IPS-15b (cell line): ENCODE data around the gene SCYGR6.
"Not testable (repeated sequence)": the region's sequence is repeated elsewhere in the genome, so short reads cannot be mapped to it uniquely, and the experiment has no call there.

Experiments used
- H3K27me3 ChIP-seq: one replicate; pipeline ENCODE4 v1.6.1; 2013; ENCODE audit warnings: low read length; ENCODE audit not compliant: control insufficient read depth, insufficient read depth
- H3K36me3 ChIP-seq: one replicate; pipeline ENCODE4 v1.6.1; 2013; ENCODE audit warnings: low read length; ENCODE audit not compliant: control insufficient read depth, insufficient read depth
- H3K4me1 ChIP-seq: one replicate; pipeline ENCODE4 v1.6.1; 2013; ENCODE audit warnings: mild to moderate bottlenecking, low read length; ENCODE audit not compliant: control insufficient read depth, insufficient read depth
- H3K4me3 ChIP-seq: one replicate; pipeline ENCODE4 v1.5.1; 2013; ENCODE audit warnings: low read depth, low read length
- H3K9ac ChIP-seq: one replicate; pipeline ENCODE4 v1.6.1; 2013; ENCODE audit warnings: low read depth, mild to moderate bottlenecking, low read length
- H3K9me3 ChIP-seq: one replicate; pipeline ENCODE4 v1.6.1; 2013; ENCODE audit warnings: mild to moderate bottlenecking, low read length; ENCODE audit not compliant: control insufficient read depth, insufficient read depth

SCYGR6 gene, protein sequence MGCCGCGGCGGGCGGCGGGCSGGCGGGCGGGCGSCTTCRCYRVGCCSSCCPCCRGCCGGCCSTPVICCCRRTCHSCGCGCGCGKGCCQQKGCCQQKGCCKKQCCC

DNA sequence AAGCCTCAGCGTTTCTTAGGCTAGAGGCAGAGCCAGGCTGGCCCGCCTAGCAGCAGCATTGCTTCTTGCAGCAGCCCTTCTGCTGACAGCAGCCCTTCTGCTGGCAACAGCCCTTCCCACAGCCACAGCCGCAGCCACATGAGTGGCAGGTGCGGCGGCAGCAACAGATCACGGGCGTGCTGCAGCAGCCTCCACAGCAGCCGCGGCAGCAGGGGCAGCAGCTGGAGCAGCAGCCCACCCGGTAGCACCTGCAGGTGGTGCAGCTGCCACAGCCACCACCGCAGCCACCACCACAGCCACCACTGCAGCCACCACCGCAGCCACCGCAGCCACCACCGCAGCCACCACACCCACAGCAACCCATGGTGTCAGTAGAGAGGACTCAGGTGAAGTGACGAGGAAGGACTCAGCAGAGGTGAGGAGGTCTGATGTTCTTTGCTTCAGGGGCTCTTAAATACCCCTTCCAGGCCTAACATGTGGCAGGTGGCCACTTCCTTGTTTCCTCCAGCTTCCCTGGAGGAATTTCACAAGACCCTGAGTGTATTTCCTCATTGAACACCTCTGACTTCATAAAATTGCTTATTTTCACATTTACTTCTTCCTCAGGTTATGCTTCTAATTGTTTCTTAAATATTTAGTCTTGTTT is at the start of gene SCYGR6:
SCYGR6 (minus strand) TSS at position 364 of the 646 bp plus-strand sequence; CDS start at position 364, 0 bp downstream.
- no peaks in the 10 kb centered on the region for H3K36me3 ChIP-seq
- H3K4me1 ChIP-seq: no peaks in the 10 kb centered on the region
- H3K9ac ChIP-seq: no peak within 1 kb of the TSS
- H3K9me3 ChIP-seq: no peaks in the 10 kb centered on the region
- no peak within 1 kb of the TSS for H3K4me3 ChIP-seq
- no peaks in the 10 kb centered on the region for H3K27me3 ChIP-seq

DNA sequence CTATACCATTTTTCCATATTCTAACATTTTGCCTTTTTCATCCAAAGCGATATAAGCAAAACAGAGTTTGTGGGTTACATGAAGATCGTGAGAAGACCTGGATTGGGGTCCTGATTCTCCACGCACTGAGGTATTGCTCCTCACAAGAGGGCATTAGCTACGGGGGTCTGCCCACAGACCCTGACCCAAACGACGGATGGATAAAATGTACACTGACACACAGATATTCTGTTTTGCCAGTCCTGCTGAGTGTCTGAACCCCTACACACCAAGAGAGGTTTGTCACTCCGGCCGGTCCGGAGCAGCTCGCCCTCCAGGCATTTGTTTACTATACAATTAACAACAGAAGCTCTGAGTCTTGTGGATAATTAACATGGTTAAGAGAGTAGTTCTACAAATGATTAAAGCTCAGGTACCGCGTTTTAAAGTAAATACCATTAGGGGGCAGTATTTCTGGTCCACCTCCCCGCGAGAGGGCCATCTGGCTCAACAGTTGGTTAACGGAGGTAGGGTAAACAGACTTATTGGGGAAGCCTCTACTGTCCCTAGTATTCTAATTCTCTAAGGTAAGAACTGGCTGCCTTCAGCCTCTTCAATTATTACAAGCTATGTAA is 49.6 kb upstream of the SCYGR6 start:
- H3K27me3 ChIP-seq: no peaks in the 10 kb centered on the region
- peaks cover 10% of the 10 kb centered on the region for H3K4me1 ChIP-seq
- no peaks in the 10 kb centered on the region for H3K9me3 ChIP-seq
- no peaks in the 10 kb centered on the region for H3K36me3 ChIP-seq
- H3K4me3 ChIP-seq: no peak overlapping the region
- H3K9ac ChIP-seq: no peak overlapping the region

DNA sequence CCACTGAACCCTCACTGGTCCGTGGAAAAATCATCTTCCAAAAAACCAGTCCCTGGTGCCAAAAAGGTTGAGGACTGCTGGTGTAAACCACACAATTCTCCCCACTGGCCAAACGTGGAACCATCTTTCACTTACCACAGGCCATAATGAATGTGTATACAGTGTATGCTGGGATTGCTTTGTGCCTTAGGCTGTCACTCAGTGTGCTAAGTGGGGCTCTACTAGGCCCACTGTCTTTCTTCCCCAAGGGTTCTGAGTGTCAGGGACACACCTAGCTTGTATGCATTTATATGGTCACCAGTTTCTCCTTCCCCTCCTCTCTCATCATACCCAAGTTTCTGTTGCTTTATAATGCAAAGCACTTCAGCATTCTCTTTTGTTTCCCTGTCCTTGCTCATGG is 48.4 kb upstream of the SCYGR6 start:
- H3K4me3 ChIP-seq: no peak overlapping the region
- no peak overlapping the region for H3K9ac ChIP-seq
- peaks cover 10% of the 10 kb centered on the region for H3K4me1 ChIP-seq
- no peaks in the 10 kb centered on the region for H3K27me3 ChIP-seq
- H3K36me3 ChIP-seq: no peaks in the 10 kb centered on the region
- no peaks in the 10 kb centered on the region for H3K9me3 ChIP-seq

DNA sequence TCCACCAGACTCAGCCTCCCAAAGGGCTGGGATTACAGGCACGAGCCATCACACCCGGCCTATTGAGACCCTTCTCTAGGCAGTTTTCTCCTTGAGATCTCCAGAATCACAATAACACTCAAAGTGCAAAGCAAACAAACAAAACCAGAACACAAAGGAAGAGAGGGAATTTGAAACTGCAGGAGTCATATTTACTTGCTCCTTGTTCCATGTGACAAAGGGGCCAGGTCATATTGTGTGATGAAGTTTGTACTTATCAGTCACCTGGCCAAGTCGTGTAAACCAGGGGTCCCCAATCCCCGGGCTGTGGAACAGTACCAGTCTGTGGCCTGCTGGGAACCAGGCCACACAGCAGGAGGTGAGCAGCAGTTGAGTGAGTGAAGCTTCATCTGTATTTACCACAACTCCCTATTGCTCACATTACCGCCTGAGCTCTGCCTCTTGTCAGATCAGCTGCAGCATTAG is 47.7 kb upstream of the SCYGR6 start:
- Histone ChIP-seq H3K27me3 (no peaks in the 10 kb centered on the region), H3K9ac (no peak overlapping the region), H3K9me3 (no peaks in the 10 kb centered on the region), H3K36me3 (no peaks in the 10 kb centered on the region), H3K4me1 (peaks cover 10% of the 10 kb centered on the region), H3K4me3 (no peak overlapping the region)

DNA sequence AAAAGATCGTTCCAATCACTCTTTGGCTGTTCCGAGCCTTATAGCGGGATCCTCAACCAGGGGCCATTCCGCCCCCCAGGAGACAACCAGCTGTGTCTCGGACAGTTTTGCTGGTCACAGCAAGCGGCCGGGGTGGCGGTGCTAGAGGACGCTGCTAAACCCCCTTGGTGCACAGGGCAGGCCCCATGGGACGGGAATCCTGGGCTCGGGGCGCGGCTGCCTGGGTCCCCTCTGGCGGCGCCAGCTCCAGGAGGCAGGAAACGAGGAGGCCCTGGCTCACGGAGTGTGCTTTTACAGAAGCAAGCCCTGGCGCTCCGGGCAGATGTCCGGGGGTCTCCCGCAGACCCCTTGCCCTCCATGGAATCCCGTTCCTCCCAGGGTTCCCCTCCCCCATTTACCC is 43.3 kb upstream of the SCYGR6 start:
- H3K36me3 ChIP-seq: no peaks in the 10 kb centered on the region
- no peaks in the 10 kb centered on the region for H3K9me3 ChIP-seq
- no peaks in the 10 kb centered on the region for H3K27me3 ChIP-seq
- H3K4me1 ChIP-seq: peaks cover 3% of the 10 kb centered on the region
- no peak overlapping the region for H3K9ac ChIP-seq
- H3K4me3 ChIP-seq: no peak overlapping the region

DNA sequence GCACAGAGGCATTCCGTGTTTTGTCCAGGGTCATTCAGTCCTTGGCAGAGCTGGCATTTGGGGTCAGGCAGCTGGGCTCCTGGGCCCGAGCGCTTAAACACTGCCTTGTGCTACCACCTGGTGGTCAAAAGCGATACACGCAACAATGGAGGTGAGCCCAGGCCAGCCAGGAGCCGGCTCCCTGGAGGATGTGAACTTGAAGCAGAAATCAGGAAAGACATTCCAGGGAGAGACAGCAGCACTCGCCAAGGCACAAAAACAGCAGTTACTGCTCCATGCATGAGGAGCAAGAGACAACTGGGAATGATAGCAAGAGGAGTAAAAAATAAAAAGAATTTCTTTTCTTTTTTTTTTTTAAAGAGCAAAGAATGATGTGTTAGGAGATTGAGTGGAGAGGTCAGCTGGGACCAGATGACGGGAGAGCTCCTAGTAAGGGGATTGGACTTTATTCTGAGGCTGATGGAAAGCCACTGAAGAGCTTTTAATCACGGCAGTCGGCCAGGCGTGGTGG is 41.9 kb upstream of the SCYGR6 start:
- no peaks in the 10 kb centered on the region for H3K4me1 ChIP-seq
- H3K36me3 ChIP-seq: no peaks in the 10 kb centered on the region
- no peak overlapping the region for H3K9ac ChIP-seq
- no peaks in the 10 kb centered on the region for H3K27me3 ChIP-seq
- no peaks in the 10 kb centered on the region for H3K9me3 ChIP-seq
- H3K4me3 ChIP-seq: no peak overlapping the region

DNA sequence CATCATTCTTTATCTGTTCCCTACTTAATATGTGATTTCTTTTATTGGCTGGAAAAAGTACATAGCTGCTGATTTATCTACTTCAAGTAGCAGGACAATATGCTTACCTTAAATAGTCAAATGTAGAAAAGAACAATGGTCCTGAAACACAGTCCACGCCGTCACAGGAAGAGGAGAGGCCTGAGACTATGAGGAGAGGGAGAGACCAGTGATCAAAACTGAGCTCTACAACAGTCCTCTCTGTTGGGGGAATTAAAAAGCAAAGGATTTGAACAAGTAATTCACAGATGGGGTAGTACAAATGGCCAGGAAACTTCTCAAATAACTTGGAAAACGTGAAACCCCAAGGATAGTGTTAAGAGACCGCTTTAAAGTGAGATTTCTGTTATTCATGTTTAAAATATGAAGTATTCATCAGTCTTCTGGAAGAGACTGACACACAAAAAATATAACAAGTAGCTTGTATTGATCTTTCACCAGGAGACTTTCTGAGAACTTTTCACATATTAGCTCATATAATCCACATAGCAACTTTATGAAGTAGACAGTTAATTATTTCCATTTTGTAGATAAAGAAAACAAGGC is 41.3 kb upstream of the SCYGR6 start:
- Histone ChIP-seq H3K4me3 (no peak overlapping the region), H3K4me1 (no peaks in the 10 kb centered on the region), H3K9me3 (no peaks in the 10 kb centered on the region), H3K36me3 (no peaks in the 10 kb centered on the region), H3K27me3 (no peaks in the 10 kb centered on the region), H3K9ac (no peak overlapping the region)

DNA sequence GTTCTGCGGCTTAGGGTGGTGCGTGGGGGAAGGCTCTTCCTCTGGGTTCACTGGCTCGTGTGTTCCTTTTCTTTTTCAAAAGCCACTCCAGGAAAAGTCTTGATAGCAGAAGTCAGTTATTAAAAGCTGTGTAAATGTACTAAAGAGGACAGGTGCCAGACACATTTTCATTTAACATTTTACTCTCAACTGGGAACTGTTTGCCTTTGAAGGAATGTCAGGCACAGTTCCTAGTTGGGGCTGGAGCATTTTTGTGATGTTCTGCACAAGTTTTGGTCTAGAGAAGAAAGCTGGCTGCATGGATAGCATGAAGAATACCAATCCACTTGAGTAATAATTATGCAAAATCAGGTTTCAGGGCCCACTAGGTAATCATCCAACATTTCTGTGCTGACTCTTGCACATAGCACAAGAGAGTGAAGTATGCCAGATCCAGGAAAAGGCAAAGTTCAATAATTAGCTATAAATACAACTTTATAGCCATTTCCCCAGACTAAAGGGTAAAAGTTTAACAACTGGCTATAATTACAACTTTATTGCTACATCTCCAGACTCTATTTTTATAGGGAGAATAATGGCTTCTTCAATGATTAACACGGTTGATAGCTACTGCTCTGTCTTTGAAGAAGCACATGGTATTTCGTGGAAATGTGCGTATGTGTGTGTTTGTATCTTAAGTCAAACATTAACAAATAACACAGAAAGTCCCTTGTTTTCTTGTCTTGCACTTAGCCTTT is 37.4 kb upstream of the SCYGR6 start:
- H3K9ac ChIP-seq: no peak overlapping the region
- H3K9me3 ChIP-seq: no peaks in the 10 kb centered on the region
- H3K27me3 ChIP-seq: no peaks in the 10 kb centered on the region
- no peaks in the 10 kb centered on the region for H3K36me3 ChIP-seq
- H3K4me3 ChIP-seq: no peak overlapping the region
- H3K4me1 ChIP-seq: peaks cover 10% of the 10 kb centered on the region

DNA sequence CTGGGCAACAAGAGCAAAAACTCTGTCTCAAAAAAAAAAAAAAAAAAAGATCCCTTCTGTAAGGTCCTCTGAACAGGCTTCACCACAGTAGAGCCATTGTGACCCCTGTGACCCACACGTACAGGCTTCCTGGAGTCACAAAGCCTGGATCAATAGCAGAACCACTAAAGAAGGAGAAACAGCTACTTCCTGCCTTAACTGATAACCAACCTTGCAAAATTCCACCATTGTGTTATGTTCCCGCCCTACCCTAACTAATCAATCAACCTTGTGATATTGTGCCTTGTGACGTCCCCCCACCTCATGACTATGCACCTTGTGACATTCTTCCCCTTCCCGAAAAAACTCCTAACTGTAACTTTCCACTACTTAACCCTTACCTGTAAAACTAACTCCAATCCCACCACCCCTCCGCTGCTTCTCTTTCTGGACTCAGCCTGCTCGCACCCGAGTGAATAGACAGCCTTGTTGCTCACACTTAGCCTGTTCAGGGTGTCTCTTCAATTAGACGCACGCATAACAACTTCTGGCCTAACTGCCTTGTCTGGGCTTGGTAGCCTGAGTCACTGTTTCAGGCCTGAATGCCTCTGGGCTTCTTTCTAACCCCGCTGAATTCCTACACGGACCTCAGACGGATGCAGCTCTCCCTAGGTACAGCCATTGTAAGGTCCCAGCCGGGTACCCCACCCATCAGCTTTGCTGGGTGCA is 35.0 kb upstream of the SCYGR6 start:
- Histone ChIP-seq H3K36me3 (no peaks in the 10 kb centered on the region), H3K9me3 (no peaks in the 10 kb centered on the region), H3K4me1 (peaks cover 10% of the 10 kb centered on the region), H3K27me3 (no peaks in the 10 kb centered on the region), H3K9ac (no peak overlapping the region), H3K4me3 (no peak overlapping the region)

DNA sequence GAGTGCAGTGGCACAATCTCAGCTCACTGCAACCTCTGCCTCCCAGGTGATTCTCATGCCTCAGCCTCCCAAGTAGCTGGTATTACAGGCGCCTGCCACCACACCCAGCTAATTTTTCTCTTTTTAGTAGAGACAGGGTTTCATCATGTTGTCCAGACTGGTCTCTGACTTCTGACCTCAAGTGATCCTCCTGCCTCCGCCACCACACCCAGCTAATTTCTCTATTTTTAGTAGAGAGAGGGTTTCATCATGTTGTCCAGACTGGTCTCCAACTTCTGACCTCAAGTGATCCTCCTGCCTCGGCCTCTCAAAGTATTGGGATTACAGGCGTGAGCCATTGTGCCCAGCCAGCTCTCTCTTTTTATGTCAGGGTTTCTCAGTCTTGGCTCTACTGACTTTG is 31.7 kb upstream of the SCYGR6 start:
- H3K9me3 ChIP-seq, H3K36me3 ChIP-seq, H3K9ac ChIP-seq, H3K27me3 ChIP-seq, H3K4me3 ChIP-seq: not testable (repeated sequence)
- H3K4me1 ChIP-seq: peaks cover 10% of the 10 kb centered on the region

DNA sequence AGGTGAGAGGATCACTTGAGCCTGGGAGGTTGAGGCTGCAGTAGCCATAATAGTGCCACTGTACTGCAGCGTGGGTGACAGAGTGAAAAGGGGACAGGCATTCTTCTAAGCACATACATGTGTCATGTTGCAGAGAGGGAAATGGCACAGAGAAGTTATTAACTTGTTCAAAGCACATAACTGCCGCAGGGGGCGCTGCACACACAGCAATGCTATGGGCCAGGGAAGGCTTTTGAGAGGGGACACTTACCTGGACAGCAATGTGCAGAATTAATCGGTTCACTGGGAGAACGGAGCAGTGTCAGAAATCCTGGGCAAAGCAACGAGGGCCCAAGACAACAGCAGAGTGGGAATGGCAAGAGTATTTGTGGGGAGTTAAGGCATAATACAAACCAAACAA is 23.5 kb upstream of the SCYGR6 start:
- H3K36me3 ChIP-seq: no peaks in the 10 kb centered on the region
- no peaks in the 10 kb centered on the region for H3K9me3 ChIP-seq
- no peaks in the 10 kb centered on the region for H3K27me3 ChIP-seq
- no peaks in the 10 kb centered on the region for H3K4me1 ChIP-seq
- no peak overlapping the region for H3K4me3 ChIP-seq
- no peak overlapping the region for H3K9ac ChIP-seq
